Fibroblast of the aortic adventitia (primary cell): ENCODE results near the gene SLAIN1. TPM values are rescaled to one million over a fixed set of nuclear protein-coding genes. Genes with fewer than 3 reads are reported as not detected.
"Not testable (repeated sequence)": the region's sequence is repeated elsewhere in the genome, so short reads cannot be mapped to it uniquely, and the experiment has no call there.

Source experiments
- DNase-seq: peaks from one replicate; pipeline ENCODE4 v3.0.0-alpha.2; 2010; ENCODE audit warnings: low read depth
- H3K4me3 ChIP-seq: 2 replicates; pipeline ENCODE4 v1.5.1; 2011; ENCODE audit warnings: low read depth, mild to moderate bottlenecking, control low read depth, low read length, moderate library complexity
- CTCF ChIP-seq: IDR thresholded peaks from 2 replicates; pipeline ENCODE4 v1.5.1; 2011; ENCODE audit warnings: mild to moderate bottlenecking, low read length, control low read depth, inconsistent platforms; ENCODE audit not compliant: insufficient read depth
- total RNA-seq: library from RNA; depleted of rRNA; stranded (reverse); fragments of >200 nt; gene quantifications from 2 replicates; pipeline ENCODE4 v1.2.3, GENCODE V29; 2012; ENCODE audit warnings: low replicate concordance

SLAIN1 gene
- 0.72 TPM in 1 of 2 replicates, not detected in the other for total RNA-seq

- TF ChIP-seq CTCF, result no peak
- peak within 1 kb of the TSS; percentile 56 for H3K4me3 ChIP-seq
- no peak for DNase-seq
Measured at GRCh38 chr13:77697217-77698103, at the start of gene SLAIN1. TSS of gene SLAIN1 (plus strand) at chr13:77697687. CDS start at chr13:77697914, 227 bp downstream.

GRCh38 chr13:77650409-77650808 is 47.1 kb upstream of the SLAIN1 start:
- no peak for TF ChIP-seq CTCF
- no peak overlapping the region for H3K4me3 ChIP-seq
- DNase-seq, result no peak

GRCh38 chr13:77653301-77653700 is 44.2 kb upstream of the SLAIN1 start:
- no peak for TF ChIP-seq CTCF
- no peak for DNase-seq
- H3K4me3 ChIP-seq, result no peak overlapping the region

- not testable (repeated sequence) for H3K4me3 ChIP-seq, DNase-seq
Measured at GRCh38 chr13:77660016-77660415, 37.5 kb upstream of the SLAIN1 start.

GRCh38 chr13:77660841-77661250 is 36.6 kb upstream of the SLAIN1 start:
- DNase-seq, result no peak
- no peak for TF ChIP-seq CTCF
- no peak overlapping the region for H3K4me3 ChIP-seq

- not testable (repeated sequence) for H3K4me3 ChIP-seq, DNase-seq
Measured at GRCh38 chr13:77662301-77662700, 35.2 kb upstream of the SLAIN1 start.

GRCh38 chr13:77662831-77663230 is 34.7 kb upstream of the SLAIN1 start:
- not testable (repeated sequence) for DNase-seq, H3K4me3 ChIP-seq

GRCh38 chr13:77674852-77675251 is 22.6 kb upstream of the SLAIN1 start:
- no peak for DNase-seq
- no peak for TF ChIP-seq CTCF
- no peak overlapping the region for H3K4me3 ChIP-seq
